T-helper 2 cell (primary cell): ENCODE data around the gene TUNAR.
"Not testable (repeated sequence)": the region's sequence is repeated elsewhere in the genome, so short reads cannot be mapped to it uniquely, and the experiment has no call there.

Experiments
- DNase-seq, 5 experiments: peaks; one replicate each; pipeline versions ENCODE4 v3.0.0 to v3.0.0-alpha.2; 2012 to 2022

Gene TUNAR

DNA sequence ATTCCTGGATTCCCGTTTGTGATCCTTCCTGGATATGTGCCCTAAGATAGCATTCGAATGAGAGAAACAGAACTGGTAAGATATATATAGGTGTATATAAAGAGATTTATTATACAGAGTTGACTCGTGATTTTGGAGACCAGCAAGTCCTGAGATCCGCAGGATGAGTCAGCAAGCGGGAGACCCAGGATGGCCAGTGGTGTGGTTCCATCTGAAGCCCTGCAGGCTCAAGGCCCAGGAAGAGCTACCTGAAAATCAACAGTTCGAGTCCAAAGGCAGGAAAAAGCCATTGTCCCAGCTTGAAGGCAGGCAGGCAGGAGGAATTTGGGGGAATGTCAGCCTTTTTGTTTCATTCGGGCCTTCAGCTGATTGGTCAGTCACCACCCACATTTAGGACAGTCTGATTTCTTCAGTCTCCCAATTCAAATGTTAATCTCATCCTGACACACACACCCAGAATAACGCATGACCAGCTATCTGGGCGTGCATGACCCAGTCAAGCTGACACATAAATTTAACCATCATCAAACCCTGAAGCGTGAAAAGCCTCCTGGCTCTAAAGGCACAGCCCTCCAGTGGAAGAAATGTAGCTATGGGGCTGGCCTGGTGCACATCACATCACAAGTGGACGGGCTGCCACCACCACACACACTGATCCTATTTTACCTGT lies 44.3 kb downstream of the TUNAR start:
- DNase-seq: no peak

- DNase-seq: no peak
These were observed 45.4 kb downstream of the TUNAR start for GRCh38 chr14:95922080-95922479.

DNA sequence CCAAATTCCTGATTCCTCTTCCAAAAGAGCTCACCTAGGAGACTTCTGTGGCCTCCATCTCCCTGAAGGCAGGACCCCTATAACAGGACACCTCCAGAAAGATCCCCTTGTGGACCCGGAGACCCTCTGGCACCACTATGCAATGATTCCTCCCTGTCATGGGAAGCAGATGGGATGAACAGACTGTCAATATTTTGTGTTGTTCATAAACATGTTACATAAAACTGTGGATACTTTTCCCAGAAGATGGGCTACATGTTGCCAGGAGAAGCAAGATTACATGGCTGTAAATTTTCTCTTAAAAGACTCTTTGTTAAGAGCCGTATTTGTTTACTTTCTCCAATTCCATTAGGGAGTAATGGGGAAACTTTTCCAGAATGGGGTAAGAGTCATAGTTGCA lies 52.1 kb downstream of the TUNAR start:
- DNase-seq: no peak

- DNase-seq: no peak
These were observed 54.8 kb downstream of the TUNAR start for GRCh38 chr14:95931384-95931783.

DNA sequence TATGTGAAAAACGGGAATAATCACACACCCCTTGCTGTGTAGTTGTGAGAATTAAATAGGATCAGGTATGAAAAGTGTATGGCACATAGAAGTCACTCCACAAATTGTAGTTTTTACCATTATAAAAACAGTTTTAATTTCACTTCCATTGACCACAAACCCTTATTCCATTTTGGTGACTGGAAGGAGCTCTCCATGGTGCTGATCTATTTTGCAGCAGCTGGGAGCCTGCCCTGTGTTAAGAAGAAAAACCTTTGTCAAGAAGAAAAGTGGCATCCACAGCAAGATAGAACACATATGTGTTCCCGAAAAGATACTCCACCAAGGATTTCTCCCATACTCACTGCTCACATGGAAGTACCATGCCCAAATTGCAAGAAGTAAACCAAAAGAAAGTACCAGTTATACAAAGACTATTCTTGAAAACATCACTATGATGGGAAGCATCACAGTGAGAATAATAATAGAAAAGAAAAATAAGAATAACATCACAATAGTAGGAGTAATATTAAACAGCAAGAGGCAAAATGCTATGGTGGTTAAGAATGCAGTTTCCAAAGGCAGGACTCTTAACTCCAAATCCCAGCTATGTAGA lies 58.7 kb downstream of the TUNAR start:
- DNase-seq: peak in 1 of 5 experiments; percentile 9

- no peak for DNase-seq
These were observed 59.4 kb downstream of the TUNAR start for GRCh38 chr14:95936041-95936440.

DNA sequence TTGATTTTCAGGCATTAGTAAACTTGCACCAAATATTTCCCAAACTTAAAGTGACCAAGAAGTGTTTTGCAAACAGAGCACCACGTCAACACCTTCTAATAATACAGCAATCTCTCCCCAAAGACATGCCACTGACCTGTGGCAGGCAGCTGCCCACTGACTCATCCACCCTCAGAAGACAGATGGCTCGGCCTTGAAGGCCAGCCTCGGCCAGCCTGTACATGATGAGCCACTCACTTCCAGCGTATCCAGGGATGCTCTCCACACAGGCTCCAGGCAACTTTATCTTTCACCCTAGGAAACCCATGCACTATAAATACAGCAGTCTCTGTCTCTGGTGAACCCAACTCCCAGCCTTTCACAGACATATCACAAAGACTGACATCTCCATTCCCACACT lies 62.7 kb downstream of the TUNAR start:
- no peak for DNase-seq

DNA sequence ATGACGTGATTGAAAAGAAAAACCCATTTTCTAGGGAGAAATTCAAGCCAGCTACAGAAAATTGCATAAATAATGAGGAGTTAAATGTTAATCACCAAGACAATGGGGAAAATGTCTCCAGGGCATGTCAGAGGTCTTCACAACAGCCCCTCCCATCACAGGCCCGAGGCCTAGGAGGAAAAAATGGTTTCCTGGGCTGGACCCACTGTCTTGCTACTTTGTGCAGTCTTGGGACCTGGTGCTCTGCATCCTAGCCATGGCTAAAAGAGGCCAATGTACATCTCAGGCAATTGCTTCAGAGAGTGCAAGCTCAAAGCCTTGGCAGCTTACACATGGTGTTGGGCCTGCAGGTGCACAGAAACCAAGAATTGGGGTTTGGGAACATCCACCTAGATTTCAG lies 65.3 kb downstream of the TUNAR start:
- DNase-seq: no peak

GRCh38 chr14:95943699-95944098 lies 67.1 kb downstream of the TUNAR start:
- DNase-seq: no peak

GRCh38 chr14:95944462-95944861 lies 67.8 kb downstream of the TUNAR start:
- no peak for DNase-seq

- DNase-seq: no peak
These were observed 70.2 kb downstream of the TUNAR start for GRCh38 chr14:95946867-95947266.

GRCh38 chr14:95948558-95948981 lies 71.9 kb downstream of the TUNAR start:
- no peak for DNase-seq

GRCh38 chr14:95951359-95951758 lies 74.7 kb downstream of the TUNAR start:
- DNase-seq: no peak

DNA sequence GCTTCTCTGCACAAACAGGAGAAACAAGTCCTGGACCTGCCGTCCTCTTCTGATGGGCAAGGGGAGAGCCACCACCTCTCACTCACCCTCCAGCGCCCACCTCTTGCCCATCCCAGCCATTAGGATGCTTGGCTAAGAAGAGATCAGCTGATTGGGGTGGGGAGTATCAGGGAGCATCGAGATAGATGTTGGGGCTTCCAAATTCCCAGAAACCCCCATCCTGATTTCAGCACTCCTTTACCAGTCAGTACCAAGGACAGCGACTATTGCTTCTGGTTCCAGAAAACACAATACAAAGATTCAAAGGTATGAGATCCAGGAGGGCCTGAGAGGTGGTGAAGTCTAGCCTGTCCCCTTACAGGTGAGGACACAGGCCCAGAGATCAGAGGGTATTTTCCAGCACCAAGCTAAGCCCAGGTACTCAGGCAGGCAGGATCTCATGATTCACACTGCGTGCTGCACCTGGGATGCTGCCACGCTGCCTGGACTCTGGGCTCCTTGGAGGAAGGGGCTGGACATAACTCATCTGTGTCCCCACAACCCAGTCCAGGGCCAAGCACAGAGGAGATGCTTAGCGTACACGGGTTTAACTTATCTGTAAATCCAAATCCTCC lies 76.6 kb downstream of the TUNAR start:
- peak in 1 of 5 experiments; percentile 2 for DNase-seq

- DNase-seq: no peak
These were observed 80.2 kb downstream of the TUNAR start for GRCh38 chr14:95956601-95957460.

- DNase-seq: no peak
These were observed 81.5 kb downstream of the TUNAR start for GRCh38 chr14:95958105-95958504.

GRCh38 chr14:95959317-95959716 lies 82.7 kb downstream of the TUNAR start:
- no peak for DNase-seq

GRCh38 chr14:95961481-95961880 lies 84.8 kb downstream of the TUNAR start:
- DNase-seq: no peak

DNA sequence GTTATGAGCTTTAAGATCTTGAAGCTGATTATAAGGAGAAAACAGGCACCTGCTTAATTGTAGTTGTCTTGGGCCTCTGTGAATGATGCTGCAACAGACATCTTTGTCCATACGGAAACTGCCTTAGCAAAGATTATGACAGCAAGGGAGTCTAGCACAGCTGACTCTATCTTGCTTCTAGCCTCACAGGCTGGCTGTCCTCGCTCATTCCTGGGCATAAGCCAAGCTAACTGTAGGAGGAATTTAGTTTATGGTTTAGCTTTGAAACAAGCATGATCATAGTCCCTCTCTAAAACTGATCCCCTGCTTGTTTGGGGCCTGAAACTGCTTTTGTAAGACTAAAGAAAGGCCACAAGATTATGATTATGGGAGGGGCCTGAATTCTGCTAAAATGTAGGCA lies 88.3 kb downstream of the TUNAR start:
- DNase-seq: no peak

DNA sequence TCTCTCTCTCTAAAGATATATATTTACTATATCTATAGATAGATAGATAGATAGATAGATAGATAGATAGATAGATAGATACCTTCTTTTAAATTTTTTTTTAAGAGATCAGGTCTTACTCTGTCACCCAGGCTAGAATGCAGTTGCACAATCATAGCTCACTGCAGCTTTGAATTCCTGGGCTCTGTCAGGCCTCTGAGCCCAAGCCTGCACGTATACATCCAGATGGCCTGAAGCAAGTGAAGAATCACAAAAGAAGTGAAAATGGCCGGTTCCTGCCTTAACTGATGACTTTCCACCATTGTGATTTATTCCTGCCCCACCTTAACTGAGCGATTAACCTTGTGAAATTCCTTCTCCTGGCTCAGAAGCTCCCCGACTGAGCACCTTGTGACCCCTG lies 91.4 kb downstream of the TUNAR start:
- DNase-seq: not testable (repeated sequence)
